ENCODE measurements around the gene HS6ST2. TPM values are rescaled to one million over a fixed set of nuclear protein-coding genes. Genes with fewer than 3 reads are reported as not detected.

Gene HS6ST2
- total RNA-seq, 1 donor: not detected

DNA sequence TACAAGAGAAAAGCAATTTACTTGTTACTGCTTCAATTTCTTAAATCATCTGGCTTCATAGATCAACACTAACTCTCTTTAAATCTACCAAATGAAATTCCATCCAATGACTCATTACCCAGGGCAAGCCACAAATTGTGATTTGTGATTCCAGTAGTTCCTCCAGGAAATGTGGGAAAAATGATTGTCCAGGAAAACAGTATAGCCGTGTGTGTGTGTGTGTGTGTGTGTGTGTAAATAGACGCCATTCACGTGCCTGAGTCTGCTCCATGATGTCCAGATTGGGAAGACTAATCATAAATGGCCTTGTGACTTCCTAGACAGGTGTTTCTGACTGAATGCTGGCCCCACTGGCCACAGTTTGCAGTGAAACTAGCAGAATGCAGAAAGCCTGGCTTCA is 121.3 kb downstream of the HS6ST2 start:
- Histone ChIP-seq H3K27me3 (ENCODE audit: insufficient read depth, low read length) (peaks cover 10% of the 10 kb centered on the region), H3K36me3 (ENCODE audit: insufficient read depth, low read length) (no peaks in the 10 kb centered on the region), H3K27ac (ENCODE audit: low read depth, low read length) (no peak overlapping the region), H3K79me2 (ENCODE audit: insufficient read depth, low read length) (no peaks in the 10 kb centered on the region), H3K4me1 (ENCODE audit: insufficient read depth, low read length) (no peaks in the 10 kb centered on the region), H2AFZ (ENCODE audit: low read length) (no peak overlapping the region), H3K9me3 (ENCODE audit: low read depth, low read length) (no peaks in the 10 kb centered on the region), H4K20me1 (ENCODE audit: insufficient read depth, low read length) (no peaks in the 10 kb centered on the region), H3K4me2 (ENCODE audit: insufficient read depth, low read length) (no peak overlapping the region), H3K4me3 (ENCODE audit: insufficient read depth, low read length) (no peak overlapping the region)
- TF ChIP-seq CTCF (IDR thresholded peaks at IDR 0.05; ENCODE audit: extremely low read depth, low read depth, low read length): no peak
- DNase-seq (ENCODE audit: insufficient read length, low spot score, missing footprints): no peak

- no peak for TF ChIP-seq CTCF (IDR thresholded peaks at IDR 0.05; ENCODE audit: extremely low read depth, low read depth, low read length)
- H3K79me2 ChIP-seq (ENCODE audit: insufficient read depth, low read length): no peaks in the 10 kb centered on the region
- H3K27ac ChIP-seq (ENCODE audit: low read depth, low read length): no peak overlapping the region
- no peak for DNase-seq (ENCODE audit: insufficient read length, low spot score, missing footprints)
- H3K27me3 ChIP-seq (ENCODE audit: insufficient read depth, low read length): peaks cover 10% of the 10 kb centered on the region
- no peaks in the 10 kb centered on the region for H4K20me1 ChIP-seq (ENCODE audit: insufficient read depth, low read length)
- no peaks in the 10 kb centered on the region for H3K4me1 ChIP-seq (ENCODE audit: insufficient read depth, low read length)
- no peaks in the 10 kb centered on the region for H3K9me3 ChIP-seq (ENCODE audit: low read depth, low read length)
- no peak overlapping the region for H3K4me2 ChIP-seq (ENCODE audit: insufficient read depth, low read length)
- no peak overlapping the region for H3K4me3 ChIP-seq (ENCODE audit: insufficient read depth, low read length)
- no peak overlapping the region for H2AFZ ChIP-seq (ENCODE audit: low read length)
- no peaks in the 10 kb centered on the region for H3K36me3 ChIP-seq (ENCODE audit: insufficient read depth, low read length)
Observed at GRCh38 chrX:132836471-132836870, 122.0 kb downstream of the HS6ST2 start.

DNA sequence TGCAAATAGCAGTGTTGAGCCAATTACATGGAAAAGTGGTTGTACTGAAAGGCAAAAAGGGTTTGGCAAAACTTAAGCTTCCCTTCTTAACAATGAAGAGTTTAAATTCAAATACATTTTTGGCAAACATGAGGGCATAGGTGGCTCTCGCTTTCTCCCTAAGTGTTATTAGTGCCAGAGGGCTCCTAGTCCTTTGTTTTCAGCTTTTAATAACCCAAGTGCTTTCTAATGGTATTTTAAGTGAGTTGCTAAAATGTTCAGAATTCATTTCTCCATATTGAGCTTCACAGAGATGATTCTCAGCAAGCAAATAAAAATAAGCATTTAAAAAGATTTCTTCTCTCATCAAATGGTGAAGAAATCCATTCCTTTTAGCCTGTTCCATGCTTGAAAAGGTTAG is 123.7 kb downstream of the HS6ST2 start:
- no peak for TF ChIP-seq CTCF (IDR thresholded peaks at IDR 0.05; ENCODE audit: extremely low read depth, low read depth, low read length)

DNA sequence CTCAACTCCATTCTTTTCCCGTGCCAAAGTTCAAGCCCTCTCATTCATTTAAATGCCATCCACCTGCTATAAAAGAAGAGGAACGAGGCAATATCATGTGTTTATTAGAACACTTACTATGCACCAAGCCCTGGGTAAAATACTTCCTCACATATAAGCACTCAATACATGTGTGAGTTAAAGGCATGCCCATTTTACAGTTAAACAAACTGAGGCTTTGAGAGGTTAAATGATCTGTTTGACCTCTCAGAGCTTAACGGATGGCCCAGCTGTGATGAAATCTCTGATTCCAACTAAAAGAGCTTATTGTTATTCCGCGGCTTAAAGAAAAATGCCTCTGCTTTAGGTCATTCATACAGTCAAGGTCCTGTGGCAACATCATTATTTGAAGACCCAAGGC is 124.3 kb downstream of the HS6ST2 start:
- H3K4me3 ChIP-seq (ENCODE audit: insufficient read depth, low read length): no peak overlapping the region
- no peaks in the 10 kb centered on the region for H4K20me1 ChIP-seq (ENCODE audit: insufficient read depth, low read length)
- H3K27me3 ChIP-seq (ENCODE audit: insufficient read depth, low read length): peaks cover 17% of the 10 kb centered on the region
- H3K36me3 ChIP-seq (ENCODE audit: insufficient read depth, low read length): no peaks in the 10 kb centered on the region
- no peak overlapping the region for H3K27ac ChIP-seq (ENCODE audit: low read depth, low read length)
- no peaks in the 10 kb centered on the region for H3K79me2 ChIP-seq (ENCODE audit: insufficient read depth, low read length)
- H2AFZ ChIP-seq (ENCODE audit: low read length): no peak overlapping the region
- no peaks in the 10 kb centered on the region for H3K9me3 ChIP-seq (ENCODE audit: low read depth, low read length)
- no peaks in the 10 kb centered on the region for H3K4me1 ChIP-seq (ENCODE audit: insufficient read depth, low read length)
- H3K4me2 ChIP-seq (ENCODE audit: insufficient read depth, low read length): no peak overlapping the region
- TF ChIP-seq CTCF (IDR thresholded peaks at IDR 0.05; ENCODE audit: extremely low read depth, low read depth, low read length): no peak
- DNase-seq (ENCODE audit: insufficient read length, low spot score, missing footprints): no peak

More for the DNA sequence above, 123.7 kb downstream of the HS6ST2 start:
- Histone ChIP-seq H3K9me3 (ENCODE audit: low read depth, low read length) (no peaks in the 10 kb centered on the region), H3K4me1 (ENCODE audit: insufficient read depth, low read length) (no peaks in the 10 kb centered on the region), H3K27me3 (ENCODE audit: insufficient read depth, low read length) (peaks cover 16% of the 10 kb centered on the region), H4K20me1 (ENCODE audit: insufficient read depth, low read length) (no peaks in the 10 kb centered on the region), H3K36me3 (ENCODE audit: insufficient read depth, low read length) (no peaks in the 10 kb centered on the region), H3K4me2 (ENCODE audit: insufficient read depth, low read length) (no peak overlapping the region), H3K4me3 (ENCODE audit: insufficient read depth, low read length) (no peak overlapping the region), H3K27ac (ENCODE audit: low read depth, low read length) (no peak overlapping the region), H3K79me2 (ENCODE audit: insufficient read depth, low read length) (no peaks in the 10 kb centered on the region), H2AFZ (ENCODE audit: low read length) (no peak overlapping the region)
- no peak for DNase-seq (ENCODE audit: insufficient read length, low spot score, missing footprints)
